Left ventricle myocardium superior (tissue), 1 donor: ENCODE measurements around the gene HNRNPUL1. TPM values are rescaled to one million over a fixed set of nuclear protein-coding genes. Genes with fewer than 3 reads are reported as not detected.

Experiments
- ATAC-seq: fragments of 200-7000 bp; cut with Tn5 transposase; one replicate; pipeline ENCODE4 v1.9.1; 2020; ENCODE audit warnings: mild to moderate bottlenecking, moderate library complexity
- DNase-seq: peaks from one replicate; pipeline ENCODE4 v3.0.0-alpha.2; 2020
- intact Hi-C: fragments of 100-400 bp; cut with micrococcal nuclease; formaldehyde crosslinking; loops from one replicate; pipeline ENCODE4 v1.11.0; 2022
- total RNA-seq: library from RNA; stranded (reverse); fragmentation: NEBNext Ultra II Directional; extraction: Animal tissue kit (Norgen Biotek cat#: 25700); gene quantifications from one replicate; pipeline ENCODE4 v1.2.1, GENCODE V29; 2021
- donor health status: DM: no; HTN: yes; CAD: no; lungs with severe emphysema.

HNRNPUL1 gene
- total RNA-seq, 1 donor from 2014 or later, result 128 TPM

DNA sequence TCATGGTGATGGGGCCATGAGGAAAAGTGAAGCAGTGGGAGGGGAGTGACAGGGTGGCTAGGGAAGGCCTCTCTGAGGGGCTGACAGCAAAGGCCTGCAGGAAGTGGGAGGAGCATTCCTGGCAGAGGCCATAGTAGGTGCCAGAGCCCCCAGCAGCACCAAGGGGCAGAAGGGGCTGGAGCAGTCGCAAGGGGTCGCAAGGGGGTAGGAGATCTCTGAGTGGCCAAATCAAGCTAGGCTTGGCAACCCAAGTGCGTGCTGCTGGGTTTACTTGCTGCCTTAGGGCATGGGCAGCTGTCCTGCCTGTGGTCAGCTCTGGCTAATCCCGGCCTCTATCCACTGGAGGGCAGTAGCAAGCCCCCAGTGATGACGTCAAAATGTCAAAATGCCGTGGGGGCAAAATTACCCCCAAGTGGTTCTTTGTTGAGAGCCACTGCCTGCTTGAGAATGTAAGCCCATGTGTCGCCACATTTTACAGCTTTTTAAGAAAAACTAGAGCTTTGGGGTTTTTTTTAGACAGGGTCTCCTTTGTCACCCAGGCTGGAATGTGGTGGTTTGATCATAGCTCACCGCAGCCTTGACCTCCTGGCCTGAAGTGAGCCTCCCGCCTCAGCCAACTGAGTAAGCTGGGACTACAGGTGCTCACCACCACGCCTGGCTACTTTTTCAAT is 57.6 kb downstream of the HNRNPUL1 start:
- peak; percentile 61 for DNase-seq
- ATAC-seq, result no peak
- intact Hi-C loops, result no loop called here

DNA sequence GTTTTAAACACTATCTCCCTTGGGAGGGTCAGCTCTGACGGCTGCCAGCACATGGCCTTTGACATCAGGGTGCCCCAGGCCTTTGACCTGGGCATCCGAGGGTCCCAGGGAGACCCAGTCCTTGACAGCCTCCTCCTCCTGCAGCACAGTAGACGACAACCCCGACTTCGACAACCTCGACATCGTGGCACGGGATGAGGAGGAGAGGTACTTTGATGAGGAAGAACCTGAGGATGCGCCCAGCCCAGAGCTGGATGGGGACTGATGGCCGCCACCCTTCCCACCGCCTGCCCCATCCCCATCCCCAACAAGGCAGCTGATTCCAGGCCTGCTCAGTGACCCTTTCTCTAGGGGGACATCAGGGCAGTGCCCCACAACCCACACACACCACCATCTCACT is 58.3 kb downstream of the HNRNPUL1 start:
- ATAC-seq, result no peak
- intact Hi-C loops, result no loop called here
- no peak for DNase-seq

DNA sequence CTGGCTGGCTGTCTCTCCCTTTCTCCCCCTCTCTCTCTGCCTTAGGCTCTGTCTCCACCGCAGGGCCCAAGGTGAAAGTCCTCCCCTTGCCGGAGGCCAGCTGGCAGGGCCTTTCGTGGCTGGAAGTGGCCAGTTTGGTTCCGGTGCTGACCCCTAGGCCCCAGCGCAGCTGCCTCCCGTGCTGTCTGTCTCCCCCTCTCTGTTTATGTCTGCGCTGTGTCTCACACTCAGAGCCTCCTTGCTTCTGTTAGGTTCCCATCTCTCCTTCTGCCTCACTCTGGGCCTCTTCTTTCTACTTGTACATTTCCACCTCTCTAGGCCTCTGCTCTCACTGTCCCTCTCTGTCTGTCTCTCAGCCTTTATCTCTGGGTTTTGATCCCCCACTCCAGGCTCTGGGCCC is 58.9 kb downstream of the HNRNPUL1 start:
- ATAC-seq (no peak), DNase-seq (peak; percentile 62)
- intact Hi-C loops, result no loop called here

DNA sequence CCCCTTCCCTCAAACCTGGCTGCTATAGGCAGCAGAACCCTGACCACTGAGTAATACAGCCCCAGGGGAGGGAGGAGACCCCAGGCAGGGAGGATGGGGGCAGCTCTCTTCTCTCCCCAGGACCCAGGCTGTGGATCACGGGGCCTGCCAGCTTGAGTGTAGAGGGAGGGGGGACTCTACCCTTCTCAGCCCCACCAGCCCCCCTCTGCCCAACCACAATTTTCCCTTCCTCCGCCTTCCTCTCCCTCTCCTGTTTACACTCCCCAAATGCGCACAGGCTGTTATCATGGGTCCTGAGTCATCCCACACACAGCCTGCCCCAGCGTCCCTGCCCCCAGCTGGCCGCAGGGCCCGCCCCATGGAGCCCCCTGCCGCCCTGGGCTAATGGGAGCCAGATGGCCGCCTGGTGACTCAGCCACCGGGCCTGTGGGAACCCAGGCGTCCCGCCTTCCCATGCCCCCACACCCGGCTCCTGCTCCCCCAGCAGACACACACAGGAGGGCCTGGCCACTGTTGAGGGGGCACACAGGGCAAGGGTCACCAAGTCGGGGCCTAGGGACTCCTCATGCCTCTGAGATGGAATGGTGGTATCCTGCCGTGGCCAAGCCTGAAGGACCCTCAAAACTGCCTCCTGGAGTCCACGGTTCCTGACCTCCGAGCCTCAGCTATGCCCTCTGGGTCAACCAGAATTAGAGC is 59.4 kb downstream of the HNRNPUL1 start:
- DNase-seq, result peak; percentile 80
- ATAC-seq, result peak; percentile 56
- intact Hi-C loops, result no loop called here

DNA sequence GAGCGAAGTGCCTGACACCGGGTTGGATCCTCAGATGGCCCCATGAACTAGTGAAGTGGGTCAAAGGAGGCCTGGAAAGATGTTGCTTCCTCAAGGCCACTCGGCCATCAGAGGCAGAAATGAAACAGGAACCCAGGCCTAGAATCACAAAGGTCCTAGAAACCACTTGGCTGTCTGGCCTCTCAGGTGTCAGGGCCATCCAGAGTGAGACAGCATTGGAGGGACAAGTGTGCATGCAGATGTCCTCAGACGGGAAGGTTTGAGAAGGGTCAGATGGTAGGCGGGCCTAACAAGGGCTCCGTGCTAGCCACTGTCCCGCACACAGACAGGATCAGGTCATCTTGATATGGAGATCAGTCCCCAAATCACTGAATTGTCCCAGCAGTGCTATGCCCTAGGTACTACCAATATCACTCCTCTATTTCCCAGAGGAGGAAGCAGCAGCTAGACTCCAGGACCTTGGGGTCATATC is 60.1 kb downstream of the HNRNPUL1 start:
- intact Hi-C loops, result no loop called here
- DNase-seq (no peak), ATAC-seq (no peak)

DNA sequence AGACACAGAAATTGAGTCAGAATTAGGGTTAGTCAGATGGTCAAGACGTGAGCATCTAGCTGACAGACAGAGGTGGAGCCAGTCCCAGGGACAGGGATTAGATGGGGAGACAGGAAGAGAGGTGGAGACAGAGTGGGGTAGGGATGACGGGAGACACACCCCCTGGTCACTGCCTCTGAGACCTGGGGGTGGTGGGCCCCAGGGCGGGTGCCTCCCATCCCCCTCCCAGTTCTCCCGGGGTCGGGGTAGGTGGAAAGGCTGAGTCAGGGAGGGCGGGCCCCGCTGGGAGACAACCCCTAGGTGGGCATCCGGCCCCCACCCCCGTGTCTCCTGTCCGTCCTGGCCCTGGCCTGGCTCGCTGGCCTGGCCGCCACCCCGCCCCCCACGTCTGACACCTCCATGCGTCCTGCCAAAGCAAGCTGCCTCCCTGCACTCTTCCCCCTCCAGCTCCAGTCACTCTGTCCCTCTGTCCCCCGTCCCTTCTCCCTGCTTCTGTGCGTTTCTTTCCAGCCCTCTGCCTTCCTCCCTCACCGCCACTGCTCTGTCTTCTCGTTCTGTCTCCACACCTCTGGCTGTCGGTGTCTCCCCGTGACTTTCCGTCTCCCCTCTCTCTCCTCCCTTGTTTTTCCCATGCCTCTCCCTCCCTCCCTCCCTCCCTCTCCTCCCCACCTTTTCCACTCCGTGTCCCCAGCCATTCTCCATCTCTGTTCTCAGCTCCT is 60.9 kb downstream of the HNRNPUL1 start:
- intact Hi-C loops, result no loop called here
- DNase-seq (peak; percentile 85), ATAC-seq (peak; percentile 58)

DNA sequence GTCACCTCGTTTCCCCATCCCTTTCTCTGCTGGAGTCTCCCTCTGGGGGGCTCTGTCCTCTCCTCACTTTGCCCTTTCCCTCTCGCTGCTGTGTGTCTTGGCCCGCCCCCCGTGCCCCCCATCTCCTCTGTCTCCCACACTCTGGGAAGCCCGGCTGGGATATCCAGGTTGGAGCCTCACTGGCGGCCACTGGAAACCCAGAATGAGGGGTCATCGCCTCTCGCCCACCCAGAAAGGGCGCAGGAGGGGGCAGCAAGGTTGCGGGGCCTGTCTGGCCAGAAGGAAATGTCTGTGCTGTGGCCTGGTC is 61.4 kb downstream of the HNRNPUL1 start:
- intact Hi-C loops, result no loop called here
- DNase-seq (no peak), ATAC-seq (no peak)

DNA sequence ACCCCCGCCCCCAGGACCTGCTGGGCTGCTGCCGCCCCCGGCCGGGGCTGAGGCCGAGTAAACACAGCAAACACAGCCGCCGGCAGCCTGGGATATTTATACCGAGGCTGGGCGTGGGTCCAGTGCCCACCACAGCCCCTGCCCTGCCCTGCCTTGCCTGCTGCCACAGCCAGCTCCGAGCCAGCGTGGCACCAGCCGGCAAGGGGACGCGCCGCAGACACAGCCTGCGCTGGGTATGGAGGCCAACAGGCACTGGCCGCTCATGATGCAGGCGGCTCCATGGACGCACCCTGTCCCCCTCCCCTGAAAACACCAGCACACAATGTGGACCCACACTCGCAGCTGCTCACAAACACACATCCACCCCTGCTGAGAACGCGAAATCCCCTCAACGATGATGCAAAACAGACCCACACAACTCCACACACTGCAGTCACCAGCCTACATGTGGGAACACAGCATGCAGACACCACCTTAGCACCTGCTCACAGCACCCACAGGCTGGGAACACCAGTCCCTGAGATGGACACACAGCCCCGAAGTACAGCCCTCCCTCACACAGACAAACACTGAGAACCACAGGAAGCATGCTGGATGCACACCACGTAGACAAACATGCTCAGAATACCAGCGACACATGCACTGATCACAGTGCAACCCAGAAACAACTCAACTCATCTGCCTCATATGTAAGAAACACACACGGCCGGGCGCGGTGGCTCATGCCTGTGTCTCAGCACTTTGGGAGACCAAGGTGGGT is 62.0 kb downstream of the HNRNPUL1 start:
- DNase-seq, result peak; percentile 71
- peak; percentile 30 for ATAC-seq
- intact Hi-C loops, result no loop called here

DNA sequence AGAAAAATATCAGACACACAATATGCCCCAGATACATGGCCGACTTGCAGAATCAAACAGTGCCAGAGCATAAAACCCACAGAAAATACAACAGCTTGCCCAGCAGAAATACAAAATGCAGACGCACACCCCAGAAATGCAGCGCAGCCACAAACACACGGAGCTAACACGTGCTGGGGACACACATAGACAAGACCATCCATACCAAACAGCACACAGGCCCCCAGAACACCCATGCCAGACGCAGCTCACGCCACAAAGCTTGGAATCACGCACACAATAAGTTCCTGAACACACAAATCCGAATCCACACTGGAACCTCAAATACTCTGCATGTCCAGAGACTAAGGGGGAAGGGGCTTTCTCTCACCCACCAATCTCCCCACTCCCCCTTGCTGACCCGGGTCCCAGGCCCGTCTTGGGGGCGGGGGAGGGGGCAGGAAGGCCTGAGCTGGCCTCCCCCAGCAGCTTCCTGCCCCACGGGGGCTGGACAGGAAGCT is 63.0 kb downstream of the HNRNPUL1 start:
- DNase-seq (no peak), ATAC-seq (no peak)
- intact Hi-C loops, result no loop called here

DNA sequence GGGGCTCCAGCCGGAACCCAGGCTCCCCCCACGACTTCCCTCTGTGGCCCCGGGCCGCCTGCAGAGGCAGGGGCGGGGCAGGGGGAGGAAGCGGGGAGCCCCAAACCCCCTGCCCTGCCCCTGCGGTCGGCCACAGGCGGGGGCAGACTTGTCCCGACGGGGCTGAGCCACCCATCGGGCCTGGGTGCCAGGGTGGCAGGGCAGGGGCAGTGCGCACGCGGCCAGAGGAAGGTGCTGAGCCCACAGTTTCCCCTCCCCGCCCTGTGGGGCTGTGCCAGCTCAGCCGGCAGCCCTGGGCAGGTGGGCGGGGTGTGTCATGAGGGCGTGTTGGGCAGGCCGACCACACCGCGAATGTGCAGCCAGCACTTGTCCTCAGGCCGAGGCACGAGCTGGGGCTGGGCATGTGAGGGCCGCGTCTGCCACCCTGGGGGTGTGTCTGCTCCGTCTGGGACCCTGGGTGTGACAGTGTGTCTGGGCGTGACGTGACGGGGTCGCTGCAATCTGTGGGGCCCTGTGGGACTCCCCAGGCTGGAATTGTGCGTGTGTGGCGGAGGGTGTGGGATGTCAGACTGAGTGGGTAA is 63.5 kb downstream of the HNRNPUL1 start:
- DNase-seq (peak; percentile 83), ATAC-seq (peak; percentile 35)
- intact Hi-C loops, result no loop called here

DNA sequence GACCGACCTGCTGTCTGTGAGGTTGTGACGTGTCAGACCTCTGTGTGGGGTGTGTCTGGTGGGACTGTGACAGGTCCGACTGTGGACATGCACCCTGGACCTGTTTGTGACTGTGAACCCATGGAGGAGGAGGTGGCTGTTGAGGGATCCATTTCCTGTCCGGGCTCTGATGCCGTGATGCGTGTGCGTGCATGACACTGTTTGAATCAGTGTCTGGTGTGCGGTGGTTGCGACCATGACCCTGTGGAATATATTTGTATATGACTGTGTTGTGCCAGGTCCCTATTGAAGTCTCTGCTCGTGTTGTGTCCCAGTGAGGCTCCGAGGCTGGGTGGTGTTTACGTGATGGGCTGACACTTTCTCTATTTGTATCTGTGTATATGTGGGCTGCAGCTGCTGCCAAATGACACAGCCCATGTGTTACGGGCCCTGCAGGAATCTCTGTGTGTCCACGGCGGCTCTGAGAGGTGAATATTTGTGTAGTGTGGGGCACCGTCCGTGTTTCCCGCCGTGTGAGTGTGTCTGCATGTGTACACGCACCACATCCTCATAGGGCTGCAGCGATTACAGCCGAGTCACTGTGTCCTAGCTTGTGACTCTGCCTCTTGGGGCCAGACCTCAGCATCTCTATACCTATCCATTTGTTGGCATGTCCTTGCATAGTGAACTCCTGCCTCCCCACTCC is 64.1 kb downstream of the HNRNPUL1 start:
- intact Hi-C loops, result no loop called here
- DNase-seq (no peak), ATAC-seq (no peak)

DNA sequence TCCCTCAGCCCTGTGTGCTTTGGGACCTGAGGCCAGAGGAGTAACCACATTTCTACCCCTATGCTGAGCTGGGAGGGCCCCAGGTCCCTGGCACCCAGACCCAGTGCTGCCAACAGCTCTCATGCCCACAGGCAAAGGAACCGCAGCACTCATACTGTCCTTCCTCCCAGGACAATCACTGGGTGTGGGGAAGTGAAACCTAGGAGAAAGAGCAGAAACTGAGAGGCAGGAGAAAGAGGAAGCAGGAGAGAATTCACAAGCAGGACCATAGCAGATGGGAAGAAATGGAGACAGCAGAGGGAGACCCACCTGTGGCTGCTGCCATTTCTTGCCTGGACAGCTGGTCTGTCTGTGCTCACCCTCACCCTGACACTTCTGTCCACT is 64.7 kb downstream of the HNRNPUL1 start:
- intact Hi-C loops, result no loop called here
- ATAC-seq (no peak), DNase-seq (peak; percentile 43)

DNA sequence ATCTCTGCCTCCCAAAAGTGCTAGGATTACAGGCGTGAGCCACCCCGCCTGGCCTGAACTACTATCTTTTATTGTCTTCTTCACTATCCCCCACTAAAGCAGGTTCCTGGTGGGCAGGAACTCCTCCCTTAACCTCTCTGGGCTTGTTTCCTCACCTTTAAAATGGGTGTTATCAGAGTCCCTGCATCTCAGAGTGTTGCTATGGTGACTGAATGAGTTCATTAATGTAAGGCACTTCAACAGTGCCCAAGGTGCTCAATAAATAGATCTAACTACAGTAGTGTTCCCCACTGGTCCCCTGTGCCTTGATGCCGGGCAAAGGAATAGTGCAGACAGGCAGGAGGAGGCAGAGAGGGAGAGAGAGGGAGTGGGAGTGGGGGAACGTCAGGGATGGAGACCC is 66.3 kb downstream of the HNRNPUL1 start:
- ATAC-seq (no peak), DNase-seq (no peak)
- intact Hi-C loops, result no loop called here

DNA sequence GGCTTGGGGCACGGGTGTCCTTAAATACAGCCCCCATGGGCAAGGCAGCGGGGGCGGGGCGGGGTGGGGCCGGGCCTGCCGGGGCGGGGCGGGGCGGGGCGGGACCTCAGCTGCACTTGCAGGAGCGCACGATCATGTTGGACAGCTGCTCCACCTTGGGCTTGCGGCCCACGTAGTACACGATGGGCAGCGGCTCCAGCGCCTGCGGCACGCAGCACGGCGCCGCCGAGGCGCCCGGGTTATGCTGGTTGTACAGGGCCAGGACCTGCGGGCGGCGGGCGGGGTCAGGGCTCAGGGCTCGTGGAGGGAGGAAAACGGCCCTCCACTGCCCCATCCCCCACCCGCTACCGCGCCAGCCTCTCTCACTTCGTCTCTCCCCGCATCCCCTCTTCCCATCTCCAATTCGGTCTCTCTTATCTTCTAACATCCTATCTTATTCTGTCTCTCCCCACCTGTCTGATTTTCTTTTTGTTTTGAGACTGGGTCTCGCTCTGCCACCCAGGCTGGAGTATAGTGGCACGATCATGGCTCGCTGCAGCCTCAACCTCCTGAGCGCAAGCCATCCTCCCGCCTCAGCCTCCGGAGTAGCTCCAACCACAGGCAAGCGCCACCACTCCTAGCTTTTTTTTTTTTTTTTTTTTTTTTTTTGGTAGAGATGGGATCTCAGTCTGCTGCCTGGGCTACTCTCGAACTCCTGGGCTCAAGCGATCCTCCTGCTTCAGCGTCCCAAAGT is 66.9 kb downstream of the HNRNPUL1 start:
- DNase-seq, result peak; percentile 31
- intact Hi-C loops, result no loop called here
- no peak for ATAC-seq

DNA sequence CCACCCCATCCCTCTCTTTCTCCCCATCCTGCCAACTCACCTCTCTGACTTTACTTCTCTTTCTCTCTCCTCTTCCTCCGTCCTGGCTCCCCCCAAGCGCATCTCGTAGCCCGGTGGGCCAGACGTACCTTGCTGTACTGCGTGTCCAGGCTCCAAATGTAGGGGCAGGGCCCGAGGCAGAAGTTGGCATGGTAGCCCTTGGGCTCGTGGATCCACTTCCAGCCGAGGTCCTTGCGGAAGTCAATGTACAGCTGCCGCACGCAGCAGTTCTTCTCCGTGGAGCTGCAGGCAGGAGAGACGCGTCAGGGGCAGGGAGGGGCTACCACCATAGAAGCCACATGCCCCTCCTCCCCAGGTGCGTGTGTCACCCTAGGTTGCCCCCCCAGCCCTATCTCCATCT is 67.8 kb downstream of the HNRNPUL1 start:
- DNase-seq, result no peak
- intact Hi-C loops, result no loop called here
- ATAC-seq, result no peak

DNA sequence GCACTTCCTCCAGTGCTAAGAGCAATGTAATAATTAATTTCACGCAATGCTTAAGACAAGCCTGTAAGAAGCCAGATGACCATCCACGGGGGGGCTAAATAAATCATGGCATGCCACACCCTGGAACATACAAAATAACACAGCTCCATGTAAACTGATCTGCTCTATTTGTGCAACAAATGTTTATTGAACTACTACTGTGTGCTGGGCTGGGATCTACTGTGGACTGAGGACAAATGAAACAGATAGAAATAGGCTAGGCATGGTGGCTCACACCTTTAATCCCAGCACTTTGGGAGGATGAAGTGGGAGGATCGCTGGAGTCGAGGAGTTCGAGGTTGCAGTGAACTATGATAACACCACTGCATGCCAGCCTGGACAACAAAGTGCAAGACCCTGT is 68.3 kb downstream of the HNRNPUL1 start:
- no peak for DNase-seq
- no peak for ATAC-seq
- intact Hi-C loops, result no loop called here

DNA sequence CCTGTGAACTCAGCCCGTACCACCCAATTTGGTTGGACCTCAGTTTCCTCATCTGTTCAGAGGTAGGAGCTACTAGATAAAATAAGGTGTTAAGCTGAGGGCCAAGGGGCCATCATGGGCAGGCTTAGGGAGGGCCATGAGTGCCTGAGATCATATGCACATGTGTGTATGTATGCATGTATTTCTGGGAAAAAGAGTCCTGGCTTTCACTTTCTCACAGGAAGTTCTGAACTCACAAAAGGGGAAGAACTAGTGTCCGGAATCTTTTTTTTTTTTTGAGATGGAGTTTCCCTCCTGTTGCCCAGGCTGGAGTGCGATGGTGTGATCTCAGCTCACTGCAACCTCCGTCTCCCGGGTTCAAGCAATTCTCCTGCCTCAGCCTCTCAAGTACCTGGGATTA is 70.6 kb downstream of the HNRNPUL1 start:
- DNase-seq, result no peak
- intact Hi-C loops, result no loop called here
- peak; percentile 27 for ATAC-seq

DNA sequence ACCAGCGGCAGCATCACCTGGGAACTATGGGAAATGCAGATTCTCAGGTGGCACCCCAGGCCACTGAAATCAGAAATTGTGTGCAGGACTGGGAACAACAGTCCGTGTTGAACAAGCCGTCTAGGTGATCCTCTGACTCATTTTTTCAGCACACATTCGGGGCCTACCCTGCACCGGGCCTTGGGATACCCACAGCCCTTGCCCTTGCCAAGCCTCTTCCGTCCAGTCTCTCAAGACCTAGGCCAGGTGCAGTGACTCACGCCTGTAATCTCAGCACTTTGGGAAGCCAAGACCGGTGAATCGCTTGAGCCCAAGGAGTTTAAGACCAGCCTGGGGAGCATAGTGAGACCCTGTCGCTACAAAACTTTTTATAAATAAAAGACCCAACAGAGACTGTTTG is 71.3 kb downstream of the HNRNPUL1 start:
- ATAC-seq, result no peak
- DNase-seq, result no peak
- intact Hi-C loops, result no loop called here
